Suprapubic skin (tissue), 4 donors: ENCODE results near the gene APPBP2.

Experiments used
- EP300 ChIP-seq: sonication (generic); formaldehyde crosslinking; IDR thresholded peaks from one replicate; pipeline ENCODE4 v1.6.1; 2017; ENCODE audit warnings: antibody characterized with exemption
- POLR2A ChIP-seq, 2 donors: fragments of 450-650 bp; IDR thresholded peaks; one replicate each; pipeline ENCODE4 v1.6.1; 2017; ENCODE audit warnings: antibody characterized with exemption in 2 of 2, mild to moderate bottlenecking in 2 of 2, moderate library complexity in 2 of 2
- POLR2AphosphoS5 ChIP-seq, 3 donors: sonication (generic); formaldehyde crosslinking; IDR thresholded peaks; one replicate each; pipeline ENCODE4 v1.6.1; 2017; ENCODE audit warnings: antibody characterized with exemption in 3 of 3
- TF ChIP-seq, protein P1 (sequence below), 2 donors: fragments of 200-600 bp in 1 of 2; fragments of 450-650 bp in 1 of 2; sonication (generic) in 1 of 2; IDR thresholded peaks; one replicate each; pipeline ENCODE4 v1.5.1; 2016 to 2019; ENCODE audit warnings: antibody characterized with exemption in 2 of 2, mild to moderate bottlenecking in 1 of 2, moderate library complexity in 1 of 2

- TF ChIP-seq EP300 (no peak), POLR2AphosphoS5 (IDR thresholded peaks at IDR 0.05) (no peak), POLR2A (IDR thresholded peaks at IDR 0.05) (no peak)
- TF ChIP-seq, protein P1, sequence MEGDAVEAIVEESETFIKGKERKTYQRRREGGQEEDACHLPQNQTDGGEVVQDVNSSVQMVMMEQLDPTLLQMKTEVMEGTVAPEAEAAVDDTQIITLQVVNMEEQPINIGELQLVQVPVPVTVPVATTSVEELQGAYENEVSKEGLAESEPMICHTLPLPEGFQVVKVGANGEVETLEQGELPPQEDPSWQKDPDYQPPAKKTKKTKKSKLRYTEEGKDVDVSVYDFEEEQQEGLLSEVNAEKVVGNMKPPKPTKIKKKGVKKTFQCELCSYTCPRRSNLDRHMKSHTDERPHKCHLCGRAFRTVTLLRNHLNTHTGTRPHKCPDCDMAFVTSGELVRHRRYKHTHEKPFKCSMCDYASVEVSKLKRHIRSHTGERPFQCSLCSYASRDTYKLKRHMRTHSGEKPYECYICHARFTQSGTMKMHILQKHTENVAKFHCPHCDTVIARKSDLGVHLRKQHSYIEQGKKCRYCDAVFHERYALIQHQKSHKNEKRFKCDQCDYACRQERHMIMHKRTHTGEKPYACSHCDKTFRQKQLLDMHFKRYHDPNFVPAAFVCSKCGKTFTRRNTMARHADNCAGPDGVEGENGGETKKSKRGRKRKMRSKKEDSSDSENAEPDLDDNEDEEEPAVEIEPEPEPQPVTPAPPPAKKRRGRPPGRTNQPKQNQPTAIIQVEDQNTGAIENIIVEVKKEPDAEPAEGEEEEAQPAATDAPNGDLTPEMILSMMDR (IDR thresholded peaks at IDR 0.05), result no peak
Observed at GRCh38 chr17:60412701-60413100, 113.3 kb downstream of the APPBP2 start.
